CD4-positive, alpha-beta T cell treated with Interleukin-6 at 100 ng/mL for 8 hours (primary cell): ENCODE measurements around the gene MX1.

ENCODE experiments used
- DNase-seq: peaks from one replicate; pipeline ENCODE4 v3.0.0-alpha.2; 2020; ENCODE audit warnings: mixed read lengths, low spot score

The MX1 gene

DNA sequence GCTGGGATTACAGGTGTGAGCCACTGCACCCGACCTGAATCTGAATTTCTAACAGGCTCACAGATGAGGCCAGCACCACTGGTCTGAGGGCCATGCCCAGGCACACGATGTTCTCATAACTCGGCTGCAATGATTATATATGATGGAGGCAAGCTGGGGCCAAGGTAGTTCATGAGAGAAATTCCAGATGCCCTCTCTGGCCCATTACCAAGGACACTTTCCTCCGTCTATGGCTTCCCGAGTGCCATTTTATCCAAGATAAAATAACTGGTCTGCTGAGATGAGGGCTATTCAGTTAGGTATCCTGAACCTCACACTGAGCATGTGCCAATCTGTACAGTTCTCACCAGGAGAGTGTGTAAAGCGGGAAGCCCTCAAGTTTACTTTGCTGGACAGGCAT, 65.4 kb downstream of the MX1 start:
- DNase-seq = no peak

DNA sequence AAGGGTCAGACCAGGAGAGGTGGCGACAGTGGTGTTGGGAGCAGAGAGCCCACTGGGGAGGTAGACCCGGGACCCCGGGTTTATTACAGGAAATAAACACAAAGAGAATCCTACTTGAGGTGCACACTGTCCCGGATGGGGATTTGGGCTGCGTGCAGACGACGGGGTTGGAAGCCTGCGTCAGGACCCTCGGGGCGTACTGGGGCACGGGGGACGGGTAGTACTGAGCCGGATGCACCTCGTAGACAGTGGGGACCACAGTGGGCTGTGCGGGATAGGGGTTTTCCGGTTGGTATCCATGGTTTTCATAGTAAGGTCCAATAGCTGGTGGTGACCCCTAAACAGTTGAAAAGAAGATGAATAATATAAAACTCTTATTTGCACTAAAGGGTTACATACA, 68.2 kb downstream of the MX1 start:
- DNase-seq = no peak

DNA sequence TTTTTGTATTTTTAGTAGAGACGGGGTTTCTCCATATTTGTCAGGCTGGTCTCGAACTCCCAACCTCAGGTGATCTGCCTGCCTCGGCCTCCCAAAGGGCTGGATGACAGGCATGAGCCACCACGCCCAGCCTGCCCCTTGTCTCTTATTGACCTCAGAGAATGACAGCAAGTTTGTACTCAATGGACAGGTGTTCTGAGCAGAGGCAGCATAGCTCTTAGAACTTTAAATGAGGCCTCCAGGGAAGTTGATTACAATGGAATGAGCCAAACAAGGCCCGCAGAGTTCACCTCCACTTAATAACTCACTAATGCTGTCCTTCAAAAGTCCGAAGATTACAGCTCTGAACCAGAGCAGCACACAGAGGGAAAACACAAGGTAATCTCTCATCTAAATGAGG, 71.0 kb downstream of the MX1 start:
- DNase-seq = no peak

DNA sequence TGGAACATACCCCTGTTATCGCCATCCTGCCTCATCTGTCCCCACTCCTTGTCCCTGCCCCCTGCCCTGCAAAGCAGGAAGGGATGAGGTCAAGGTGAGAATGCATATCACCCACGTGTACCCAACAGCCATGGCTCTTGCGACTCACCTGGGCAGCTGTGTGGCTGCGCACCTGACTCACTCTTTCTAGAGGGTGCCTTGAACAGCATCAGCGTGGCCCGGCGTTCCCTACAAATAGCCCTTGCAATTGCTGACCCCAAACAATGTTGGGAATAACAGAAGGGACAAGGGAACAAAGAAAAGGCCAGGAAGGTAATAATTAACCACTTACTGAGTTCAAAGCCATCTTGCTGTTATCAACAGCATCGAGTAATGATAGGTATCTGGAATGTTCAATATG, 71.7 kb downstream of the MX1 start:
- DNase-seq = no peak

DNA sequence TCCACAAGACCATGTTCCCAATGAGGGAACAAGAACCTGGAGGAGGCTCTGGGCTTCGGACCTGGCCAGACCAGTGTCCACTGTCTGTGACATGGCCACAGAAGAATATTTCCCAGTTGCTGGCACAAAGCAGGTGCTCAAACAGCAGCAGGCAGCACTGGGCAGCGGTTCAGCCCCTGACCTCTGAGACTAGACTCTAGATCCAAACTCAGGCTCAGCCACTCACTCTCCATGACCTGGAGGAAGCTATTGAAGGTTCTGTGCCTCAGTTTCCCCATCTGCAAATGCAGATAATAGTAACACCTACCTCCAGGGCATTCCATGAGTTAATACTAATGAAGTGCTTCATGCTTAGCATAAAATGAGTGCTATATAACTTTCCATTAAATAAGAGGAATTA, 73.9 kb downstream of the MX1 start:
- no peak for DNase-seq

DNA sequence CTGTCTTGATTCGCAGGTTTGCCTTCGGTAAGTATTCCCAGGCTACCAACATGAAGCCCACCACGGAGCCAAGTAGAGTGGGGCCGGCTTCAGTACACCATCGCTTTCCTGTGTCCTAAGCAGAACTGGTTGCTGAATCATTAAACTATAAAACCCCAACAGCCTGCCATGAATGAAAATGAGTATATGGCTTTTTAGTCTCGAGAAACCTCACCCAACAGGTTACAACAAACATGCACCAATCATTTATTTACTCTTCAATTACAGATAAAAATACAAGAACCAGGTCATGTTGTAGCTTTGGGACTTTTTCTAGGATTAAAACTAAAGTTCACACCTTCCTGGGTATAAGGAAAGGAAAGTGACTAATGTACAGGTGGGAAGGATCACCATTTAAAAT, 74.3 kb downstream of the MX1 start:
- no peak for DNase-seq

DNA sequence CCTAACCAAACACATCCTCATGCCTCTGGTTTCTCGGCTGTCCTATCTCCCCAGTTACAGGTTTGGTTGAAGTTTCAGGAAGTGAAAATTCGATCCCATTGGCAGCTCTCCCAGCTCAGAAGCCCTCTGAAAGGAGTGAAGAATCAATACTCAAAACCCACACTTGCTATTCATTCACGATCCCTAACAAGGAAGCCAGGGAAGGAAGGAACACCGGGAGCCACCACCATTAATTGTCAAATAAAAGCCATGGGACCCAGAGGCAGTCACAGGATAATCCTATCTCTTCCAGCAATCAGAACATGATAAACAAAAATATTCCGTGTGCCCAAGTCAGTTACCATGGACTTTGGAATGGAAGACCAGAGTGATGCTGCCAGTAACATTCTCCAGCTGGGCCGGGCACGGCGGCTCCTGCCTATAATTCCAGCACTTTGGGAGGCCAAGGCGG, 74.9 kb downstream of the MX1 start:
- no peak for DNase-seq

DNA sequence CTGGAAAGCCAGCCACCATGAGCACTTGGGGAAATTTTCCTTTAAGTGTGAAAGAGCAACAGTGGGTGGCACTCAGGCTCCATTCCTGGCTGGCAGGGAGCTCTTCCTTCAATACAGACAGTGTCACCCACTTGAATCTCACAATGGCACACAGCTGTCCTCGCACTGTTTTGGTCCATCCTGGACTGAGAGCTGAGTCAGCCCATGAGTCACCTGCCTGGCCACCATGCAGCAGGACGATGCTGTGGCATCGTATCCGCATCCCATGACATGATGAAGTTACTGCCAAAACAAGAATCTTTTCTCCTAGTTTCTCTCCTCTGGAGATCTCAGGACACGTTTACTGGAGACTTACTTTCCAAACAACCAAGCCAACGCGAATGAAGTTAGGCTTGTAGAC, 75.9 kb downstream of the MX1 start:
- no peak for DNase-seq

DNA sequence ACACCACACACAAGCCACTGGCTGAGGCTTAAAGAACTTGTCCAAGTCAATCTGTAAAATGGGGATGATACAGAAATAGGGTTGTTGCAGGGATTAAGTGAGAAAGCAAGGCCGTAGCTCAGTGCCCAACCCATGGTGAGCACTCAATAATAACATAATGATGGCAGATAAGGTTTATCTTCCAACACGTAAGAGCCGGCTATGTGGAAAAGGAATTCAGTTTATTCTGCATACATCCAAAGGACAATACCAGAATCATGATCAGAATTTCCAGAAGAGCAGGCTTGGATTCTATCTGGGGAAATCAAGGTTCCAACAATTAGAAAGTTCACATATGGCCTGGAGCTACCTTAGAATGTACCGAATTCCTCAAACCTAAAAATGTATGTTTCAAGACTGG, 77.3 kb downstream of the MX1 start:
- no peak for DNase-seq

DNA sequence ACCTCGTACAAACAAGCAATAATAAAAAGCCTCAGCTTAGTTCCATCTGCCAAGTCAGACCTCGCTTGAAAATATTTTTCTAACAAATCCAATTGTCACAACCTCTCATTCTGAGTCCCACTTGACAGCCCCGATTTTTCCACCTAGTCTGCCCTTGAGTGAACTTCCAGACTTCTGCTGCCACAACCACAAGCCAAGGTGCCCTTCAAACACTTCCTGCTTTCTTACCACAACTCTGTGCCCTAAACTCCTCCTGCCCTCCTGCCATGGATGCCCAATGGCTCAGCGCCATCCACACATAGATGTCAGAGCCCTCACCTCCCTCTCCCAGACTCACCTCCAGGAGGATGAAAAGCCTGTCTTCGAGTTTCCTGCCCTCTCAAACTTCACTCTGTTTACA, 78.0 kb downstream of the MX1 start:
- DNase-seq = no peak

DNA sequence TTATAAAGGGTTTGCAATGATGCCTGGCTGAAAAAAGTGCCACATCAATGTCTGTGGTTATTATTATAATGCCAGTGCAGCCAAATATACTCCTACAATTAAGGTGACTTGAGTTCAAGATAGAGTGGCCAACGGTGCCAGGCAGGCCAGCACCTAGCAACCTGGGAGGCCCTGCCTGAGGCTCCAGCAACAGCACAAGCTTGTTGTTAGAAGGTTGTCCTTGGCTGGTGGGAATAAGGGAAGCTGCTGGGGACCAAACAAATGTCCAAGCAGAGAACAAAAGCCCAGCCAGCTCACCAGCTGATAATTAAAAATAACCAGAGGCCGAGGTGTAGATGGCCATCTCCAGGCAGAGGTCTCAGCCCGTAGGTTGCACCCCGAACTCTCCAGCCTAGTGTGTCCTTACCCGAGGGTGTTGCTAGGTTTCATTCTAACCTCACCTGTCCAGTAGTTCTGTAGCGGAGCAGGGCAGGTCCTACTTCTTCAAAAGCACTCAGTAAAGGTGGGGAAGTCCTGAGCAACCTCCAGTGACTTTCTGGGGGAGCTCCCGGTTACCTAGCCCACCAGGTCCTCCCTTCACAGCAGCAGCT, 80.1 kb downstream of the MX1 start:
- no peak for DNase-seq

DNA sequence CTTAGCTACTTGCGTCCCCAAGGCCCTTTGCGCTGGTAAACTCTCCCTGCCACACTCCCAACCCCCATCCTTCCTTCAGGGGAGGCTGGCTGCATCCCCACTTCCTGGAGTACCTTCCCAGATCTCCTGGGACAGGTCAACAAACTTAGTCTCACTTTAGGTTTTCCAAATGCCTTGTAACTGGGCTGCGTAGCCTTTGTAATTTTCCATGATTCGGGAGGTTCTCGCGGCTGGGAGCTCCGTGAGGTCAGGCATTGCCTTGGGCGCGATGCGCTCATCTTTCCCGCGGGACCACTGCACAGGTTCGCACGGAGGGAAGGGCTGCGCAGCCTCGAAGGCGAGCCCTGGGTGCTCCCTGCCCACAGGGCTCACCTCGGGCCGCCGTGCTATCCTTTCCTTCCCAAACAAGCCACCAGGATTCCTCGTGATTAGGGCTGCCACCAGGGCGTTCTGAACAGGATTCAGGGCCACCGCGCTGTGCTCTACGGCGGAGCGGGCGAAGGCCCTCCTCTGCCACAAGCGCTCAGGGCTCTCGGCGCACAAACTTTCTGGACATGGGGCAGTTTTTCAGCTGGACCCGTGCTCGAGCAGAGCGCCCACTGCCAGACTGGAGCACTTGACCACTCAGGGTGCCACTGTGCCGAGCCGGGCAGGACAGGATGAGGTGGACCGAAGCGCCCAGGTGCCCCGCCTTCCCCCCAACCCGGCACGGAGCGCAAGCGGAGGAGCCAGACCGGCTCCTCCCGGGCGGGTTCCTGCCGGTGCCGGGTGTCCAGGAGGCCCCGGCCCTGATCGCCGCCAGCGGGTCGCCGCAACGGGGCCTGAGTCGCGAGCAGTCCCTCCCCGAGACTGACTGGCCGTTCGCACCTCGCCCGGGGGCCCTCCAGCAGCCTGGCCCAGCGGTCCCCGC, 80.8 kb downstream of the MX1 start:
- no peak for DNase-seq

DNA sequence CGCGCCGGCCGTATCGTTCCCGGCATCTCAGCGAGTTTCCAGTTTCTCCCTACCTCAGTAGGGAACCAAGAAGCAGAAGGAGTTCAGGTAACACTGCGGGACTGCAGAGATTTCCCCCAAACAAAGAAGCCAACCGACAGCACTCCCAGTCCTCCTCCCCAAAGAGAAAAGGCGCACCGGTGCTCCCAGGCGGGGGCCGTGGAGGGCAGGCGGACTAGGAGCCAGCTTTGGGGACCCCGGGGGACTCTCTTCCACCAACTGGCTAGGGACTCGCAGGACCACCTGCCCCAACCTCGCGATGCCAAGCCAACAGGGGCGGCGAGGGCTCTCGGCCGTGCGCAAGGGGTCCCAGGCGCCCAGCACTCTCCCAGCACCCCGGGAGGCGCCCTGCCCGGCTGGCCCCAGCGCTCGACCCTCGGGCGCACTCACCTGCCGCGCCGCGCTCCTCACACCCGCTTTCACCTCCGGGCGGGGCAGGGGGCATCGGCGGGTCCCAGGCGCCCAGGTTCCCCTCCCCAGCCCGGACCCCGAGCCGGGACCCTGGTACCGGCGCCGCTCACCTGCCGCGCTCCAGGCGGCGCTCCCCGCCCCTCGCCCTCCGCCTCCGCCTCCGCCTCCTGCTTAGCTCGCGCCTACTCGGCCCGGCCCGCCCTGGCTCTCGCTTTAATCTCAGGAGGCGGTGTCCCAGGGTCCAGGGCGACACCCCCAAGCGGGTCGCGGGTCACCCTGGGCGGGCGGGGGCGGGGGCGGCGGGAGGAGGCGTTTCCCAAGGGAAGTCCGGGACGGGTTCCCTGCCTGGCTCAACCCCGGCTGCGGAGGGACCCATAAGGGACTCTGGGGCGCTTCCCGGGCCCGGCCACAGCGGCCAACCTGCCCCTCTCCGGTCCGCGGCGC, 81.7 kb downstream of the MX1 start, which contains the start of gene TMPRSS2:
TSS of gene TMPRSS2 (minus strand) at position 638 of the 894 bp plus-strand sequence. CDS start 10,025 bp downstream, outside the sequence.
- no peak for DNase-seq

DNA sequence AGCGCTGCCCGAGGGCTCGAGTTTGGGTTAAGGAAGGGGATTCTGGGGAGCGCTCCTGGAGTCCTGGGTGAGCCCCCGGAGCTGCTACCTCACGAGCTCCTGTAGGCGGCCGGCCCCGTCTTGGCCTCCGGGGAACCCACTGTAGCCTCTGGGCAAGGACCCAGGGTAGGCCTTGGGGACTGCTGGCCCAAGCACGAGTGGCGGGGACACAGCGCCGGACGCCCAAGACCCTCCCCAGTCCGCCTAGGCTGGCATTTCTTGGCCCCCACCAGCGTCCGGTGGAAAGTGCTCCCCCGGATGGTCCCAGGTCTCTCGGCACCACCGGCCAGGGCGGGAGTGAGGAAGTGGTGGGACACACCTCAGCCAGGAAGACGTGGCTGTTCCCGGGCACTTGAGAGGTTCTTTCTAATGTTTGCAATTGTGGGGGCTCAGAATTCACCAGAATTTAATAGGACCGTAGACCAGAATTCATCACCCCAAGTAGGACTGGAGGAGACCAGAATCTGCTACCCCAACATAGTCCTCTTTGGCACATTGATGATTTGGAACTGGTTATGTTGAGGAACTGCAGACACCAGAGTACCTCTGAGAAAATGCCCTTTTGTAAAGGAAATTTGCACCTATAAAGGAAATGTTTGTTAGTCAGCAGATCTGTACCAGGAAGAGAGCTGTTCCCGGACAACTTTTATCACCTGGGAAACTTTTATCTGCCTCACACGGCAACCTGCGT, 82.5 kb downstream of the MX1 start:
- DNase-seq = no peak
